Ascending aorta (tissue), 2 donors: Measurements from ENCODE around the gene AHNAK. TPM values are rescaled to one million over a fixed set of nuclear protein-coding genes. Genes with fewer than 3 reads are reported as not detected.
A peak's percentile ranks its signal among the peaks of the same experiment; 100 is the strongest.

Source experiments
- DNase-seq, 2 donors: peaks; one replicate each; pipeline ENCODE4 v3.0.0-alpha.2; 2019; ENCODE audit warnings: low spot score in 2 of 2
- H3K27ac ChIP-seq, 2 donors: fragments of 200-600 bp; sonication (generic); one replicate each; pipeline ENCODE4 v1.5.1; 2016 to 2017; ENCODE audit warnings: mild to moderate bottlenecking in 1 of 2
- H3K27me3 ChIP-seq: fragments of 200-600 bp; sonication (generic); one replicate; pipeline ENCODE4 v1.5.1; 2017
- H3K36me3 ChIP-seq, 2 donors: fragments of 200-600 bp; sonication (generic); one replicate each; pipeline ENCODE4 v1.5.1; 2016
- H3K4me1 ChIP-seq, 2 donors: fragments of 200-600 bp; sonication (generic); one replicate each; pipeline ENCODE4 v1.5.1; 2016 to 2017; ENCODE audit warnings: mild to moderate bottlenecking in 1 of 2
- H3K4me3 ChIP-seq, 2 donors: fragments of 200-600 bp; sonication (generic); one replicate each; pipeline ENCODE4 v1.5.1; 2016 to 2017; ENCODE audit warnings: mild to moderate bottlenecking in 1 of 2
- H3K9me3 ChIP-seq, 2 donors: fragments of 200-600 bp; sonication (generic); one replicate each; pipeline ENCODE4 v1.5.1; 2016
- intact Hi-C: fragments of 100-400 bp; cut with DNase I; formaldehyde crosslinking; loops from one replicate; pipeline ENCODE4 v1.15.1; 2023
- total RNA-seq: library from RNA; depleted of rRNA; stranded (reverse); fragments of >200 nt; gene quantifications from one replicate; pipeline ENCODE4 v1.1.0, GENCODE V29; 2016
- TF ChIP-seq, protein P1 (sequence below), 3 experiments: fragments of 200-600 bp in 2 of 3; fragments of 450-650 bp in 1 of 3; sonication (generic) in 2 of 3; IDR thresholded peaks; one replicate each; pipeline ENCODE4 v1.5.1; 2016 to 2019; ENCODE audit warnings: antibody characterized with exemption in 3 of 3, mild to moderate bottlenecking in 1 of 3, moderate library complexity in 1 of 3

The AHNAK gene
- total RNA-seq, 1 donor from 2014 or later, result 718 TPM

DNA sequence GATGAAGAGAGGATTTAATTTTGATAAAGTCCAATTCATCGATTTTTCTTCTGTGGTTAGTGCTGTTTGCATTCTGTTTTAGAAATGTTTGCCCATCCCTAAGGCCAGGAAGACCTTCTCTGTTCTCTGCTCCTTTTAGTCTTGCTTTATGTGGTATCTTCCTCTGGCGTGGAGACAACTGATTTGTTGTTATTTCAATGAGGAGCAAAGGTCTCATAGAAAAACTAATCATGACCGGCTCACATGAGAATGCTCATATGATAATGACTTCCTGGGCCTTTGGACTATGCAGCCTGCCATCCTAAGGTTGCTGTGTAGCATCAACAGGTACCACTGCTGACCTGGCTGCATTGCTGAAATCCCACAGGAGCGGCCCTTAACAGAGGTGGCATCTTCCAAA is 108.0 kb downstream of the AHNAK start:
- intact Hi-C loops, result no loop called here
- H3K27ac ChIP-seq, result peak overlapping the region in 1 of 2 donors; percentile 18
- H3K4me1 ChIP-seq, result peaks cover 3 to 30% of the 10 kb centered on the region in 2 donors

GRCh38 chr11:62437616-62438015 is 109.0 kb downstream of the AHNAK start:
- no peaks in the 10 kb centered on the region for H3K36me3 ChIP-seq
- no peak overlapping the region for H3K27ac ChIP-seq
- H3K9me3 ChIP-seq, result no peaks in the 10 kb centered on the region
- no peak for DNase-seq
- H3K27me3 ChIP-seq, result no peaks in the 10 kb centered on the region
- TF ChIP-seq, protein P1, sequence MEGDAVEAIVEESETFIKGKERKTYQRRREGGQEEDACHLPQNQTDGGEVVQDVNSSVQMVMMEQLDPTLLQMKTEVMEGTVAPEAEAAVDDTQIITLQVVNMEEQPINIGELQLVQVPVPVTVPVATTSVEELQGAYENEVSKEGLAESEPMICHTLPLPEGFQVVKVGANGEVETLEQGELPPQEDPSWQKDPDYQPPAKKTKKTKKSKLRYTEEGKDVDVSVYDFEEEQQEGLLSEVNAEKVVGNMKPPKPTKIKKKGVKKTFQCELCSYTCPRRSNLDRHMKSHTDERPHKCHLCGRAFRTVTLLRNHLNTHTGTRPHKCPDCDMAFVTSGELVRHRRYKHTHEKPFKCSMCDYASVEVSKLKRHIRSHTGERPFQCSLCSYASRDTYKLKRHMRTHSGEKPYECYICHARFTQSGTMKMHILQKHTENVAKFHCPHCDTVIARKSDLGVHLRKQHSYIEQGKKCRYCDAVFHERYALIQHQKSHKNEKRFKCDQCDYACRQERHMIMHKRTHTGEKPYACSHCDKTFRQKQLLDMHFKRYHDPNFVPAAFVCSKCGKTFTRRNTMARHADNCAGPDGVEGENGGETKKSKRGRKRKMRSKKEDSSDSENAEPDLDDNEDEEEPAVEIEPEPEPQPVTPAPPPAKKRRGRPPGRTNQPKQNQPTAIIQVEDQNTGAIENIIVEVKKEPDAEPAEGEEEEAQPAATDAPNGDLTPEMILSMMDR (IDR thresholded peaks at IDR 0.05), result no peak
- H3K4me1 ChIP-seq, result peaks cover 3 to 34% of the 10 kb centered on the region in 2 donors
- intact Hi-C loops, result no loop called here
- no peak overlapping the region for H3K4me3 ChIP-seq

More for the DNA sequence above, 108.0 kb downstream of the AHNAK start:
- TF ChIP-seq, protein P1 (IDR thresholded peaks at IDR 0.05), result no peak
- H3K4me3 ChIP-seq, result no peak overlapping the region
- DNase-seq, result no peak
- no peaks in the 10 kb centered on the region for H3K36me3 ChIP-seq
- no peaks in the 10 kb centered on the region for H3K27me3 ChIP-seq
- H3K9me3 ChIP-seq, result no peaks in the 10 kb centered on the region

DNA sequence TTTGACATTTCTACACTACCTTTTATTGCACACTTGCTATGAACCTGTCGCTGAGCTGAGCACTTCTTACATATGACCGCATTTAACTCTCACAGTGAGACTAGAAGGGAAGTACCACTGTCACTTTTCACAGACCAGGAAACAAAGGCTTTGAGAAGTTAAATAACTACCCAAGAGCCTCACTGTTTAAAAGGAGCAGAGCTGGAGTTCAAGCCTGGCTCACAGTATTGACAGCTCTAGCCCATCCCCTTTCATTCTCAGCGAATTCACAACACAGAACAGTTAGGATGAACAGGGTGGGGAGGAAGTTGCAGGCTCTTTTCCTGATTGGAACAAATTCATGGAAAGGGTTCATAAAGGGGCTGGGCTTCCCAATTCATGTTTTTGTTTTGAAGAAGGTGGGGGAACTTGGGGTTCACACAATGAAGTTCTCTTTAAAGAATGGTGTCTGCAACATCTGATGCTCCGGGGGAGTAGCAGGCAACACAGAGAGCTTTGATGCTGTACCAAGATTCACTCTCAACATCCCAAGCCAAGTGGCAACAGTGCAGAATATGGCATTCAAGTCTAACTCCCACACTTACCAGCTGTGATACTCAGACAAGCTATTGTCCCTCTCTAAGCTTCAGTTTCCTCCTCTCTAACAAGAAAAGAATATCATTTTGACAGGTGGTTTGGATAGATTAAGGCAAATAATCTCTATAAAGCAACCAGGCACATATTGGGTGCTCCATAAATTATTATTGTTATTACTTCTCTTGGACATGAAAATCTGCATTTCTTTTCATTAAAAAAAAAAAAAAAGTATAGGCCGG is 110.6 kb downstream of the AHNAK start:
- peak overlapping the region; percentile 33 to 59 for H3K27ac ChIP-seq
- H3K4me3 ChIP-seq, result no peak overlapping the region
- no peaks in the 10 kb centered on the region for H3K36me3 ChIP-seq
- no peaks in the 10 kb centered on the region for H3K9me3 ChIP-seq
- H3K27me3 ChIP-seq, result no peaks in the 10 kb centered on the region
- peaks cover 3 to 30% of the 10 kb centered on the region in 2 donors for H3K4me1 ChIP-seq
- TF ChIP-seq, protein P1 (IDR thresholded peaks at IDR 0.05), result no peak
- intact Hi-C loops, result no loop called here
- no peak for DNase-seq

DNA sequence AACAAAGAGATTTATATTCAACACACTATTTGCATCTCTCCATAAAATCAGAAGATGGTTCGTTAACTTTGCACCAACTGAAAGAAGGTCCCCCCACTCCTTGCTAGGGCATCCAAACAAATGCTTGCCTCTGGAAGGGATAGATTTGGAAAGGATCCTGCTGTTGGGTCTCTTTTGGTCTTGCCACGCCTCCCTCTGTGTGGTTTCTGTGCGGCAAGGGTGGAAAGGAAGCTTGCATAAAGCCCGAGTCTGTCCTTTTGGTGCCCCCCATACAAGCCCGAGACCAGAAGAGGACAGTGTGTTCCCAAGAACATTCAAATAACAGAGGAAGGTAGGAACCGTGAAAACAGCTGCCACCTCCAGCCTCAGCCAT is 112.7 kb downstream of the AHNAK start:
- Histone ChIP-seq H3K27me3 (no peaks in the 10 kb centered on the region), H3K4me3 (peak overlapping the region; percentile 11 to 38), H3K27ac (peak overlapping the region; percentile 75 to 81), H3K36me3 (no peaks in the 10 kb centered on the region), H3K9me3 (no peaks in the 10 kb centered on the region), H3K4me1 (peaks cover 0 to 16% of the 10 kb centered on the region in 2 donors)
- DNase-seq, result no peak
- intact Hi-C loops, result no loop called here
- TF ChIP-seq, protein P1 (IDR thresholded peaks at IDR 0.05), result no peak

GRCh38 chr11:62433141-62433903 is 113.3 kb downstream of the AHNAK start:
- Histone ChIP-seq H3K4me1 (peaks cover 0 to 16% of the 10 kb centered on the region in 2 donors), H3K27ac (peak overlapping the region; percentile 75 to 81), H3K4me3 (peak overlapping the region in 1 of 2 donors; percentile 38), H3K27me3 (no peaks in the 10 kb centered on the region), H3K36me3 (no peaks in the 10 kb centered on the region), H3K9me3 (no peaks in the 10 kb centered on the region)
- no peak for DNase-seq
- intact Hi-C loops, result no loop called here
- TF ChIP-seq, protein P1 (IDR thresholded peaks at IDR 0.05), result no peak
